Skeletal muscle satellite cell (primary cell): ENCODE results near the gene PVR.
"Not testable (repeated sequence)": the region's sequence is repeated elsewhere in the genome, so short reads cannot be mapped to it uniquely, and the experiment has no call there.

Experiments
- H3K27me3 ChIP-seq: 2 replicates; pipeline ENCODE4 v1.7.0; 2013; ENCODE audit warnings: low read length; ENCODE audit not compliant: control insufficient read depth, insufficient read depth
- H3K36me3 ChIP-seq: 2 replicates; pipeline ENCODE4 v1.7.0; 2013; ENCODE audit warnings: mild to moderate bottlenecking, control low read depth, low read length; ENCODE audit not compliant: insufficient read depth
- H3K4me1 ChIP-seq: 2 replicates; pipeline ENCODE4 v1.7.0; 2013; ENCODE audit warnings: low read length; ENCODE audit not compliant: control insufficient read depth, insufficient read depth
- H3K4me2 ChIP-seq: 2 replicates; pipeline ENCODE4 v1.7.0; 2013; ENCODE audit warnings: mild to moderate bottlenecking, low read length
- H3K4me3 ChIP-seq: 2 replicates; pipeline ENCODE4 v1.7.0; 2013; ENCODE audit warnings: low read length
- H3K9ac ChIP-seq: 2 replicates; pipeline ENCODE4 v1.7.0; 2013; ENCODE audit warnings: mild to moderate bottlenecking, low read depth, low read length, moderate library complexity
- H3K9me3 ChIP-seq: replicated peaks from 2 replicates; pipeline ENCODE4 v1.7.0; 2013; ENCODE audit warnings: mild to moderate bottlenecking, control low read depth, low read length

The PVR gene

DNA sequence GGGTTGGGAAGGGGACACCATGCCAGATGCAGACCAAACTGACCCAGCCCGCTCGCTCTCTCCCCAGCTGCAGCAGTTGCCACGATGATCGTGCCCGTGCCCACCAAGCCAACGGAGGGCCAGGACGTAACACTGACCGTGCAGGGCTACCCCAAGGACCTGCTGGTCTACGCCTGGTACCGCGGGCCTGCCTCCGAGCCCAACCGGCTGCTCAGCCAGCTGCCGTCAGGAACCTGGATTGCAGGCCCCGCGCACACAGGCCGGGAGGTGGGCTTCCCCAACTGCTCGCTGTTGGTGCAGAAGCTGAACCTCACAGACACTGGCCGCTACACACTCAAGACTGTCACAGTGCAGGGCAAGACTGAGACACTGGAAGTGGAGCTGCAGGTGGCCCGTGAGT lies 64.1 kb downstream of the PVR start:
- Histone ChIP-seq H3K27me3 (peaks cover 29% of the 10 kb centered on the region), H3K9me3 (no peaks in the 10 kb centered on the region), H3K4me2 (no peak overlapping the region), H3K4me3 (no peak overlapping the region), H3K9ac (no peak overlapping the region), H3K36me3 (no peaks in the 10 kb centered on the region), H3K4me1 (no peaks in the 10 kb centered on the region)

DNA sequence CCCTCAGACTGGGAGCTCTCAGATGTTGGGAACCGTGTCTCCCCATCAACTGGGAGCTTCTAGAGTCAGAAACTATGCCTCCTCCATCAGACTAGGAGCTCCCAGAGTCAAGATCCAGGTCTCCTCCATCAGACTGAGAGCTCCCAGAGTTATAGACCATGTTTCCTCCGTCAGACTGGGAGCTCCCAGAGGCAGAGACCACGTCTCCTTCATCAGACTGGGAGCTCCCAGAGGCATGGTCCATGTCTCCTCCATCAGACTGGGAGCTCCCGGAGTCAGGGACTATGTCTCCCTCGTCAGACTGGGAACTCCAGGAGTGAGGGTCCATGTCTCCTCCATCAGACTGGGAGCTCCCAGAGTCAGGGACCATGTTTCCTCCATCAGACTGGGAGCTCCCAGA lies 65.2 kb downstream of the PVR start:
- H3K9ac ChIP-seq: no peak overlapping the region
- H3K36me3 ChIP-seq: no peaks in the 10 kb centered on the region
- no peak overlapping the region for H3K4me3 ChIP-seq
- no peaks in the 10 kb centered on the region for H3K4me1 ChIP-seq
- H3K9me3 ChIP-seq: no peaks in the 10 kb centered on the region
- peaks cover 29% of the 10 kb centered on the region for H3K27me3 ChIP-seq
- H3K4me2 ChIP-seq: no peak overlapping the region

DNA sequence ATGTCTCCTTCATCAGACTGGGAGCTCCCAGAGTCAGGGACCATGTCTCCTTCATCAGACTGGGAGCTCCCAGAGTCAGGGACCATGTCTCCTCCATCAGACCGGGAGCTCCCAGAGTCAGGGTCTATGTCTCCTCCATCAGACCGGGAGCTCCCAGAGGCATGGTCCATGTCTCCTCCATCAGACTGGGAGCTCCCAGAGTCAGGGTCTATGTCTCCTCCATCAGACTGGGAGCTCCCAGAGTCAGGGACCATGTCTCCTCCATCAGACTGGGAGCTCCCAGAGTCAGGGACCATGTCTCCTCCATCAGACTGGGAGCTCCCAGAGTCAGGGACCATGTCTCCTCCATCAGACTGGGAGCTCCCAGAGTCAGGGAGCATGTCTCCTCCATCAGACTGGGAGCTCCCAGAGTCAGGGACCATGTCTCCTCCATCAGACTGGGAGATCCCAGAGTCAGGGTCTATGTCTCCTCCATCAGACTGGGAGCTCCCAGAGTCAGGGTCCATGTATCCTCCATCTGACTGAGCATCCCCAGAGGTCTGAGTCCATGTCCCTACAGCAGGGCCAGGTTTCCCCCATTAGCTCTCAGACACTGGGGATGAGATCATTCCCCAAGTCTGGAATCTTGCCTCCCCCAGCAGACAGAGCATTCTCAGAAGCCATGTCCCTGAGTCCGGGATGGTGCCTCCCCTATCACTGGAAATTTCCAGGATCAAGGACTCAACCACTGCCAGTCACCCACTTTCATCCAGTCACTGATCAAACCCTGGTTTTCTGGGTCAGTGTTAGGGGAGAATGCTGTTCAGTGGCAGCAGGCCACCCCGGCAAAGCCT lies 65.9 kb downstream of the PVR start:
- not testable (repeated sequence) for H3K9ac ChIP-seq, H3K36me3 ChIP-seq, H3K4me3 ChIP-seq, H3K4me1 ChIP-seq, H3K4me2 ChIP-seq, H3K9me3 ChIP-seq
- peaks cover 29% of the 10 kb centered on the region for H3K27me3 ChIP-seq

DNA sequence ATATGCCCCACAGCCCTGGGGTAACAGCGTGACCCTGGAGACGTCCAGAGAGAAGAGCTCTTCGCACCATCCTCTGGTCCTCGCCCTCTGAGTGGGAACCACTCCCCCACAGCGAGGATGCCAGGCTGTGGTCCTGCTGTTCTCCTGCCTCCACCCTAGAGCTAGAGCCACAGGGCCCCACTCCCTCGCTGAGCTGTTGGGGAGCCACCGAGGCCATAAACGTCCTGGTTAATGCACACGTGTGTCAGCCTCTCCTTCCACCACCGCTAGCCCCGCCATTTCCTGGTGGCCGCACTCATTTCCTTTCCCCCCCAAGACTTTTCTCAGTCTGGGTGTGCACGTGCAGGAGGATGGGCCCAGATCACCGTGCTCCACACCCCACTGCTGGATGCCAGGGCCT lies 66.8 kb downstream of the PVR start:
- no peak overlapping the region for H3K9ac ChIP-seq
- H3K4me2 ChIP-seq: no peak overlapping the region
- H3K9me3 ChIP-seq: peaks cover 6% of the 10 kb centered on the region
- peaks cover 27% of the 10 kb centered on the region for H3K27me3 ChIP-seq
- no peak overlapping the region for H3K4me3 ChIP-seq
- H3K4me1 ChIP-seq: no peaks in the 10 kb centered on the region
- no peaks in the 10 kb centered on the region for H3K36me3 ChIP-seq

DNA sequence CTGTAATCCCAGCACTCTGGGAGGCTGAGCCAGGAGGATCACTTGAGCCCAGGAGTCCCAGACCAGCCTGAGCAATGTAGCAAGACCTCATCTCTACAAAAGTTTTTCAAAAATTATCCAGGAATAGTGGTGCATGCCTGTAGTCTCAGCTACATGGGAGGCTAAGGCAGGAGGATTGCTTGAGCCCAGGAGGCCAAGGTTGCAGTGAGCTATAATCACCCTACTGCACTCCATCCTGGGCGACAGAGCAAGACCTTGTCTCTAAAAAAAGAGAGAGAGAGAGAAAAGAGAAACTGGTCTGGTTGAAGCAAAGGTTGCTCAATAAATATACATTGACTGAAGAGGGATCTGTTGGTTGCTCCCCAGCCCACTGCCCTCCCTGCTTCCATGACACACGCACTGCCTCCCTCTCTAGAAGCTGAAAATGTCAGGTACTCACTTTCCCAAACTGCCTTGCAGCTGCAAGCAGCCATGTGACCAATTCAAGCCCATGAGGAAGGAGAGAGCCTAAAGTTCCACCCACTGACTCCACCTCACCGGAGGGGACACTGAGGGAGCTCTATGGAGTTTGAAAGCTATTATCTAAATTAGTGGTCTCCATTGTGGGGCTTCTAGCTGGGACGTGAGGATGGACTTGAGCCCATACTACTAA lies 69.3 kb downstream of the PVR start:
- H3K9ac ChIP-seq: no peak overlapping the region
- H3K36me3 ChIP-seq: no peaks in the 10 kb centered on the region
- H3K4me2 ChIP-seq: no peak overlapping the region
- H3K4me3 ChIP-seq: no peak overlapping the region
- H3K9me3 ChIP-seq: peaks cover 6% of the 10 kb centered on the region
- peaks cover 3% of the 10 kb centered on the region for H3K27me3 ChIP-seq
- H3K4me1 ChIP-seq: no peaks in the 10 kb centered on the region
